NK-92 treated with Interleukin-12 subunit alpha and Interleukin-12 subunit beta, amount 100 ng/mL, for 24 hours (cell line): ENCODE results near the gene SNRNP27.
A peak's percentile ranks its signal among the peaks of the same experiment; 100 is the strongest.
"Not testable (repeated sequence)": the region's sequence is repeated elsewhere in the genome, so short reads cannot be mapped to it uniquely, and the experiment has no call there.

Experiments
- DNase-seq: peaks from one replicate; lab custom pipeline; 2025; lab: John Stamatoyannopoulos, UW

The SNRNP27 gene

GRCh38 chr2:69893684-69894551 is at the start of gene SNRNP27:
Gene SNRNP27 (plus strand): TSS chr2:69893956. CDS start chr2:69893985, 29 bp downstream.
- peak; percentile 59 for DNase-seq

GRCh38 chr2:69843993-69844392 is 49.8 kb upstream of the SNRNP27 start:
- no peak for DNase-seq

- no peak for DNase-seq
These were observed 49.2 kb upstream of the SNRNP27 start for GRCh38 chr2:69844560-69844959.

- DNase-seq, result no peak
These were observed 47.3 kb upstream of the SNRNP27 start for GRCh38 chr2:69846182-69847067.

GRCh38 chr2:69847068-69847828 is 46.5 kb upstream of the SNRNP27 start:
- DNase-seq, result no peak

- DNase-seq, result no peak
These were observed 45.5 kb upstream of the SNRNP27 start for GRCh38 chr2:69848186-69848790.

GRCh38 chr2:69858261-69858660 is 35.5 kb upstream of the SNRNP27 start:
- DNase-seq, result no peak

GRCh38 chr2:69863298-69863697 is 30.5 kb upstream of the SNRNP27 start:
- DNase-seq, result no peak

- no peak for DNase-seq
These were observed 5.3 kb upstream of the SNRNP27 start for GRCh38 chr2:69888451-69888850.

GRCh38 chr2:69889302-69889701 is 4.5 kb upstream of the SNRNP27 start:
- DNase-seq, result no peak

- no peak for DNase-seq
These were observed 2.9 kb upstream of the SNRNP27 start for GRCh38 chr2:69890881-69891280.

GRCh38 chr2:69892838-69893424 is 825 bp upstream of the SNRNP27 start:
- not testable (repeated sequence) for DNase-seq

GRCh38 chr2:69894737-69895136 is 981 bp downstream of the SNRNP27 start:
- DNase-seq, result not testable (repeated sequence)

- DNase-seq, result no peak
These were observed 8.6 kb downstream of the SNRNP27 start for GRCh38 chr2:69902213-69902922.

GRCh38 chr2:69907216-69907615 is 13.5 kb downstream of the SNRNP27 start:
- DNase-seq, result no peak

GRCh38 chr2:69911985-69912563 is 18.3 kb downstream of the SNRNP27 start:
- no peak for DNase-seq

GRCh38 chr2:69914164-69914949 is 20.6 kb downstream of the SNRNP27 start:
- peak; percentile 100 for DNase-seq

GRCh38 chr2:69914950-69915945 is 21.5 kb downstream of the SNRNP27 start, which contains the start of gene MXD1:
Gene MXD1 (plus strand): TSS chr2:69915109. CDS start chr2:69915331, 222 bp downstream.
- peak; percentile 32 for DNase-seq
